ENCODE results near the gene ICAM4.

The ICAM4 gene

DNA sequence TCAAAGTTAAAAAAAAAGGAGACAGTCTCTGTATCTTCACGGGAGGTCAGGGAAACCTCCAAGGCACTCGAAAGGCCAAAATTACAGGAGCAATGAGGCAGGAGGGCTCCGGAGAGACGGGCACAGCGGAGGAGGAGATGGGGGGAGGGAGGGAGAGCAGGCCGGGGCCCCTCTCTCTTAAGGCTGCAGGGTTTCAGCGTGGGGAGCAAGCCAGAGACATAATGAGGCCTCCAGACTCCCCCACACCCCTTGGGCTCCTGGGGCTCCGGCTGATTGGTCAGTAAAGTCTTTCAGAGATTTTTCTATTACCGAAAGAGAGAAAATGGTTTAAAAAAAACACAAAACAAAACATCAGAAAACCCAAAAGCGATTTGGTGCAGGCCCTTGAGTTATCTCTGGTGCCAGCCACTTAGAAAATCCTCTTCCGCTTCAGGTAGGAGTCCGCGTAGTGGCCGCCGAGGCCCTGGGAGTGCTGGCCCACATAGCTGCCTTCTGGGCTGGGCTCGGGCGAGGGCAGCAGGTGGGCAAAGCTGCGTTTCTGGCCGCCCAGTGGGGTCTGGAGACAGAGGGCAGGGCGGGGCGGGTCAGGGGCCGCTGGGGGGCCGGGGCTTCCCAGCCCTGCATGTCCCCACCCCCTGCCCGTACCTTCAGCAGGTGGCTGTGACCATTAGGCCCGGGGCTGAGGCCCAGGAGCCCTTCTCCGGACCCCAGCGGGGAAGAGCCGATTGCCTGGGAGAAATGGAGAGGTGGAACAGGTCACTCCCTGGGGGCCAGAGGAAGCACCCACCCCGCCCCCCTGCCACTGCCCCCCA, 30.5 kb downstream of the ICAM4 start:
- no peak for DNase-seq (ENCODE audit: low read depth in 2 of 3, low spot score in 2 of 3)

DNA sequence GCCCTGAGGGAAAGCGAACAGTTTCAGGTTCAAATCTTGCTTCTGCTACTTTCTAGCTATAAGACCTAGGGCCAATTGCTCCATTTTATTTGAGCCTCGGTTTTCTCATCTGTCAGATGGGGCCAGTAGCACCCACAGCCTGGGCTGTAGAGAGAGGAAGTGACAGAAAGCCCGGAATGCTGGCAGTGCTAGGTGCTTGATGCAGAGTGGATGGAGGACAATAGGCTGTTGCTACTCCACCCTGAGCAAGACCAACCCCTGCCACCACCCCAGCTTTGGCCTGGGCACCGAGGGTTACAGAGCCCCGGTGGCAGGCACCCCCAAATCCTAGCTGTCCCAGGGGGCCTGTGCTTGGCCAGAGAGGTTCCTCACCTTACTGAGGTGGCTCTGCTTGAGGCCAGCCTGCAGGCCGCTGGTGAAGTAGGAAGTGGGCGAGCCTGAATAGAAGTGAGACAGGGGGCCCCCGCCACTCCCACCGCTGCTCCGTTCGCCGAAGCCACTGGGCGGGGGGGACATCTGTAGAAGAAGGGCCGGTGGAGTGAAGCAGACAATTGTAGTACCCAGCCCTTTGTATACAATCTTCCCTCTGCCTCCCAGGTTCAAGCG, 31.2 kb downstream of the ICAM4 start:
- DNase-seq (ENCODE audit: low read depth in 2 of 3, low spot score in 2 of 3) = no peak

DNA sequence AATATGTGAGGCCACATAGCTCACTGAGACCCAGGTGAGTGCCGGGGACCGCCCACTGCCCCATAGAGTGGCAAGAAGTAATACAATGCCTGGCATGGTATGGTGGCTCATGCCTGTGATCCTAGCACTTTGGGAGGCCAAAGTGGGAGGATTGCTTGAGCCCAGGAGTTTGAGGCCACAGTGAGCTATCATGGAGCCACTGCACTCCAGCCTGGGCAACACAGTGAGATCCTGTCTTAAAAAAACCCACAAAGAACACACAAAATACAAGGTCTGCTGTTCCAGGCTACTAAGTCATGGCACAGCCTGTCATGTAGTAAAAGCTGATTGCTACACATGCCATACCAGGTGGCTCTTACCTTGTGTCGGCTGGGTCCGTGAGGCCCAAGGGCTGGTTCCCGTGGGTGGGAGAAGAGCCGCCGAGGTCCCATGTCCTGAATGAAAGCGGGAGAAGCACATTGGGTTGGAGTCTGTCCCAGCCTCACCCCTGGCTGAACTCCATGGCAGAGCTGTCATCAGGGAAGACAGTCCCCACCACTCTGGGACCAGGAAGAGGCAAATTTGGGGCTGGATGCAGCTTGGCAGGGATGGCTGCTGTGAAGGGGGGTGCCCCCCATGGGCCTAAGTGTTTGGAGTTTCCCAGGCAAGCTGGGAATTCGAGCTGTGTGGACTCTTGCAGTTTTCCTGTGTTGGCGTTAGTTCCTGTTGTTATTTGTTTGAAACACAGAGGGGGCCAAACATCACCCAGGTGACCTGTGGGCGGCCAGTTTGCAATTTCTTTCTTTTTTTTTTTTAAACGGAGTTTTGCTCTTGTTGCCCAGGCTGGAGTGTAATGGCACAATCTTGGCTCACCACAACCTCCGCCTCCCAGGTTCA, 32.3 kb downstream of the ICAM4 start:
- no peak for DNase-seq (ENCODE audit: low read depth in 2 of 3, low spot score in 2 of 3)

DNA sequence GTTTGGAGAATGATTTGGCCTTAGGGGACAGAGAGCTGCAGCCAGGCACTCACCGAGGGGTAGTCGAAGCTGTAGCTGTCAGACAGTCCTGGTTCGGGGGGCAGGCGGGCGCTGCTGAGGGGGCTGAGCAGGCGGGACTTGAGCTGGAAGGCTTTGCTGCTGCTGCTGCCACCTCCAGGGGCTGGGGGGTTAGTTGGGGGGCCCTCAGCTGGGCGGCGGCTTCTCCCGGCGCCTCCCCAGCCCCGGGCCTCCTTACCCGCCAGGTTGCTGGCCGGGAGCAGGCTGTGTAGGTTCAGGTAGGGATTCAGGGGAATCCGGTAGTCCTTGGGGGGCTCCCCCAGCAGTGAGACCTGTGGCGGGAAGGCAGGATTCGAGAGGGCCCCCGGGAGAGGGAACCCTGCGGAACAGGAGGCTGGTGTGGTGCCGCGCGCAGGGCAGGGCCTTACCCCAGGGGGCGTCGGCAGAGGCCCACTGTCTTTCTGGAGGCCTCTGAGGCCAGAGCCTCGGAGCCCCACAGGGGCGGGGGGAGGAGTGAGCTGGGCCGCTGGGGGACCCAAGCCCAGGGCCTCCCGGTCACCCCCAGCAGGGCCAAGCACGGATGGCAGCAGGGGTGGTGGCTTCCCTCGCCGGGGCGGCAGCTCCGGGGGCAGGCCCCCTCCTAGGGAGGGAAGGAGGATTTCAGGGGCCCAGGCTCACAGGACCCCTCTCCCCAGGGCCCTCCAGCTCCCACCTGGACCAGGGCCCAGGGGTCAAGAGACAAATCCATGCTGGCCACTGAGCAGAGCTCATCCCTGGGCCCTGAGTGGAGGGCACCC, 34.1 kb downstream of the ICAM4 start:
- DNase-seq (ENCODE audit: low read depth in 2 of 3, low spot score in 2 of 3) = no peak

DNA sequence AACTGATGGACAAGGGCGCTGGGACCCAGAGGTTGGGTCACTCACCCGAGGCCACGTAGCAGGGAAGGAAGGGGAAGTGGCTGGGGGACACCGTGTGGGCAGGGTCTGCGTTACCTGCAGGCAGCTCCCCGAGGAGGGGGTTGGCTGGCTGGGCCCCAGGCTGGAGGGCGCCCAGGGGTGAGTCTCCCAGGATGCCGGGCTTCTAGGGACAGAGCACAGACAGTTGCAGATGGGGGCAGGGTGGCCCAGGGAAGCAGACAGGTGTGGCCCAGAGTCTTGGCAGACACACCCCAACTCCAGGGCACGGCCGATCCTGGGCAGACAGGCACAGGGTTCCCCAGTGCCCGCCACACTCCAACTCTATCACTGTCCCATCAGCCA, 34.7 kb downstream of the ICAM4 start:
- DNase-seq (ENCODE audit: low read depth in 2 of 3, low spot score in 2 of 3) = no peak

DNA sequence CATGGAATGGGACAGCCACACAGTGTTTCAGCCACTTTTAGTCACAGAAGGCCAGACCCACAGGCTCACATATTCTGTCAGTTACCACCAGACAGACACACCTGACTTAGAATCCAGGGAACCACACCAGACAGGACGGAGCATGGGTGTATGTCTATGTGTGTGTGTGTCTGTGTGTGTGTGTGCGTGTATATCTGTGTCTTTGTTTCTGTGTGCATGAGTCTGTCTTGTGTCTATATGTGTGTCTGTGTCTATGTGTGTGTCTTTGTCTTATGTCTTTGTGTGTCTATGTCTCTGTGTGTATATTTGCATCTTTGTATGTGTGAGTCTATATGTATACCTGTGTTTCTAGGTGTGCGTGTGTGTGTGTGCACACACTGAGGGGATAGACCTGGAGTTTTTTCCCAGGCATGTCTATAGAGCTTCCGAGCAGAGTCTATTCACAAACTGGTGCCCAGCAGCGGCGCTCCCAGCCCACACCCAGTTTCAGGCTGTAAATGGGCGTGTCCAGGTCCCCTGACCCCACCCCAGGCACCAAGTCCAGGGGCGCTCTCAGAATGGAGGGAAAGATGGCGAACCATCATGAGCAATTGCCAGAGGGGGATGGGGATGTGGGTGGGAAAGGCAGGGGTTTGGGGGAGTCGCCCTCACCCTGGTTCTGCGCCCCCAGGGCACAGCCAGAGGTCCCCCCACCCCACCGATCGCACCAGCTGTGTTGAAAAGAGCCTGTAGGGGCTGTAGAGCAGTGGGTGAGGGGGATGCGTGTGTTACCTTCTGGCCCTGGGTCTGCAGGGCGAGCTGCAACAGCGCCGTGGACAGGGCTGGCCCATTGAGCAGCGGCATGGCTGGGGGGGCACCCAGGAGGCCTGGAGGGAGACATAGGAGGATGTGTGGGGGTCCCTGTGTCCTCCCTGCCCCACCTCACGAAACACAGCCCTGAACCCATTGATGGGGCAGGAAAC, 35.4 kb downstream of the ICAM4 start:
- DNase-seq (ENCODE audit: low read depth in 2 of 3, low spot score in 2 of 3) = no peak

DNA sequence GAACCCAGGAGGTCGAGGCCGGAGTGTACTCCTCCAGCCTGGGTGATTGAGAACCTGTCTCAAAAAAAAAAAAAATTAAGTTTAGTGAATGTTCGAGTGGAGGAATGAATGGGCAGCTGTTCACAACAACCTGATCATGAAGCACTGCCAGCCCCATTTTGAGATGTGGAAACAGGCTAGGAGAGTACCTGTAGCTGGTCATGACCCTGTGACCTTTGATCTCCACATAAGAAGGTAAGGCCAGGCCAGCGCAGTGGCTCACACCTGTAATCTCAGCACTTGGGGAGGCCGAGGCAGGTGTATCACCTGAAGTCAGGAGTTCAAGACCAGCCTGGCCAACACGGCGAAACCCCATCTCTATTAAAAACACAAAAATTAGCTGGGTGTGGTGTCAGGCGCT, 39.0 kb downstream of the ICAM4 start:
- no peak for DNase-seq (ENCODE audit: low read depth in 2 of 3, low spot score in 2 of 3)

DNA sequence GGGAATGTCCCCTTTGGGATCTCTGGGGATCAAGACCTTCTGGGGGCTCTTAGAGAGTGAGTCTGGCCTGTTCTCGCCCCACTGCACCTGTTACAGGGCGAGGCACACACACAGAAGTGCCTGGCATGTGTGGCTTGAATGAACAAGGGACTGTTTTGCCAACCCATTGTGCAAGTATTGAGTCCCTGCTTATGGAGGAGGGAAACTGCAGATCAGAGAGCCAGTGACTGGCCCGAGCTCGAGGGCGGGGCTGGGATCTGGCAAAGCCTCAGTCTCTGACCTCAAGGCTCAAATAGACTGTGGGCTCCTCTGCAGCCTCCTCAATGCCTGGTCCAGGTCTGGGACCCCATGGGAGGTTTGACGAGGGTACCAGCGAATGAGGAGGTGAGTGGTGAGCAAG, 41.0 kb downstream of the ICAM4 start:
- DNase-seq (ENCODE audit: low read depth in 2 of 3, low spot score in 2 of 3) = no peak

DNA sequence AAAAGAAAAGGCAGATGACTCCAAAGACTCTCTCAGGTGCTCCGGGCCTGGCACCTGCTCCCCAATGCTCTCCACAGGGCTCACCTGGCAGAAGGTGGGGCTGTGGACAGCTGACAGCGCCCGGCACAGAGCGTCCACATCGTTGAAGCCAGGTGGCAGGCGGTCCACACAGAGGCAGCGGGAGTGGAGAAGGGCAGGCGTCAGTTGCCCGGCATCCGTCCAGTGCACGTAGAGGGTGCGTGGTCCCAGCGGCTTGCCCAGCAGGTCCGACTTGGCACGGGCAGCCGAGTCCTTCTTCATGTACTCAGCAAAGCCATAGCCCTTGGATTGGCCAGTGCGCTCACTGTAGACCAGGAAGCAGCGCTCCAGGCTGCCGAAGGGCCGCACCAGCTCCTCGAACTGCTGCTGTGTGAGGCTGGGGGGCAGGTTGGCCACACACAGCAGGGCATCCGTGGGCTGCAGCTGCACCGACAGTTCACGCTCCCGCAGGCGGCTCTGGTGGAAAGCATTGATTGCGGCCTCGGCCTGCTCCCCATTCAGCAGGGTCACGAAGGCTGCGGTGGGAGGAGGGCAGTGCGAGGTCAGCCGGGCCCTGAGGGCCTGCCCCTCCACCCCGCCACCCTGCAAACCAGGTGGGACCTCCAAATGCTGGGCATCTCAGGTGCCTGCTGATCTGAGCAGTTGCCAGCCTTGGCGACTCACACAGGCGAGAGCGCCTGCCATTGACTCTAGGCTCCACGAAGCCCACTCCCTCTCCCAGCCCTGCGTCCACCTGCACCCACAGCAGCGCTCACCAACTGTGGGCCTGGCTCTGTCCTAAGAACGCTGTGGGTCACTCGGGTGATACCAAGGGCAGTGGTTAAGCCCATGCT, 42.0 kb downstream of the ICAM4 start:
- DNase-seq (ENCODE audit: low read depth in 2 of 3, low spot score in 2 of 3) = no peak

DNA sequence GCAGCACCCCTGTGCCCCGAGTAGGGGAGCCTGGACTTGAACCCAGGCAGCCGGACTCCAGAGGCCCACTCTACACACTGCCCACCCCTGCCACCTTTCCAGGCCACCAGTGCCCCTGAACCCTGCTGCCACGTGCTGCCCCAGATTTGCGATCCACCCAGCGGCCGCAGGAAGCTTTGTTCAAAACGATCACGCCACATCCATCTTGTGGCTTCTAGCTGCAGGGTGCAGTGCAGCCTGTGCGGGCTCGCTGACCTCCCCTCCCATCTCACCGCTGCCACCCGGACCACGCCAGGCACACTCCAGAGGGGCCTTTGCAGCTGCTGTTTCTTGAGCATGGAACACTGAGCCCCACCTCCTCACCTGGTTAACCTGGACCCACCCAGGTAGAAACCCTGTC, 42.8 kb downstream of the ICAM4 start:
- DNase-seq (ENCODE audit: low read depth in 2 of 3, low spot score in 2 of 3) = no peak

DNA sequence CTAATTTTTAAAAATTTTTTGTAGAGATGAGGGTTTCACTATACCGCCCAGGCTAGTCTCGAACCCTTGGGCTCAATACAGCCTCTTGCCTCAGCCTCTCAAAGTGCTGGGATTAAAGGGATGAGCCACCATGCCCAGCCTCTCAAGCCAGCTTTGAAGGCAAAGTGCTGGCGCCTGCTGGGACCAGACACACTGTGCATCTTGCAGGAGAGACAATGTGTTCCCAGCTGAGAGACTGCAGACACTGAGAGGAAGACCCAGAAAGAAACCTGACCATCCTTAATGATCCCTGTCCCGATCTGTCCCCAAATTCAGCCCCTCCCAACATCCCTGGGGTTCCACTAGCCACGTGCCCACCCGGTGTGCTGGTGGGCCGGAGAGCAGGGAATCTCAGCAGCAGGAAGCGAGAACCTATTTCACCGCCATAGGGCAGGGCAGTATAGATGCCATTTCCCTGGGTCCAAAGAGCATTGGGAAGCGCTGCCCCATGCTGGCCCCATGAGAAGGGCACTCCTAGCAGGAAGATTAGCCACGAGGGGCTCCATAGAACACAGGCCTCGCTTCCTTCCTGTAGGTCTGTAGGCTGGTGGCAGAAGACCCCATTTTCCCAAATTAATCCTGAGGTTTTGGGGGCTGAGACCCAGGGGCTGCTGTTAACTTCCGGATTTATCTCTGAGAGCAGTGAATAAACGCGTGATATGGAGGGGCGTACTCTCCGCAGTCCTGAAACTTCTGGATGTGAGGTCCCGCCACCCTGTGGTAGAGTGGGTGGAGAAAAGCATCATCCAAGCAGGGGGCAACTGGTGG, 45.6 kb downstream of the ICAM4 start:
- DNase-seq (ENCODE audit: low read depth in 2 of 3, low spot score in 2 of 3) = no peak

DNA sequence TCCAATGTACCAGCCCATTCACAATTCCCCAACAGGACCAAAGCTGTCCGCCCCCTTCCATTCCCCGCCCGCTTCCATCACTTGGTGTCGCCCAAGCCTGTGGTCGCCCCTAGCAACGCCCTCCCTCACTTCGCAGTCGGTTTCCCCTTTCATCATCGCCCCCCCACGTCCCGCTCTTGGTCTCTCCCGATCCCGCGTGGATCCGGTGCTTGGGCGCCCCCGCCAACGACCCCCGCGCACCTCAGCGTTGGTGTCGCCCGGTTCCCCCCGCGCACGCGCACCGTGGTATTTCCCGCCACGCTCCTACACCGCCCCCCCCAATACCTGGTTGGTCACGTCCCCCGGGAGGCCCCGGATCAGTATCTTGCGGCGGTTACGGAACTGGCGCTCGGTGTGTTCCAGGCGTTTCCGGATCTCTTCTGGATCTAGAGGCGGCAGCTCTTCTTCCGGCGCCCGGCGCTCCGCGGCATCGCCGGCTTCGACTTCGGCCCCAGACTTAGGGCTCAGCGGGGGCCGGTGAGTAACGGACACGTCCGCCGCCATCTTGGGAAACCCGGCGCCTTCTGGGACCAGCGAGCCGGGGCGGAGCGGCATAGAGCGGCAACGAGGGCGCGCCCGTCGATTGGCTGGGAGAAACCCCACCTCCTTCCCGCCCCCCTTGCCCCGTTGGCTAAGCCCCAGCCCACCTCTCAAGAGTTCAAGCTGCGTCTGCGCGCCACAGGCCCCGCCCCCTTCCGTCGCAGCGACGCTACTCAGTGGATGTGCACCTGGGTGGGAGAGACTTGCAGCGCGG, 46.4 kb downstream of the ICAM4 start, which contains the start of gene RAVER1:
TSS of gene RAVER1 (minus strand) at position 565 of the 793 bp plus-strand sequence. CDS start at position 543, 22 bp downstream.
- peak; percentile 93 to 95 (median 94) for DNase-seq (ENCODE audit: low read depth in 2 of 3, low spot score in 2 of 3)

DNA sequence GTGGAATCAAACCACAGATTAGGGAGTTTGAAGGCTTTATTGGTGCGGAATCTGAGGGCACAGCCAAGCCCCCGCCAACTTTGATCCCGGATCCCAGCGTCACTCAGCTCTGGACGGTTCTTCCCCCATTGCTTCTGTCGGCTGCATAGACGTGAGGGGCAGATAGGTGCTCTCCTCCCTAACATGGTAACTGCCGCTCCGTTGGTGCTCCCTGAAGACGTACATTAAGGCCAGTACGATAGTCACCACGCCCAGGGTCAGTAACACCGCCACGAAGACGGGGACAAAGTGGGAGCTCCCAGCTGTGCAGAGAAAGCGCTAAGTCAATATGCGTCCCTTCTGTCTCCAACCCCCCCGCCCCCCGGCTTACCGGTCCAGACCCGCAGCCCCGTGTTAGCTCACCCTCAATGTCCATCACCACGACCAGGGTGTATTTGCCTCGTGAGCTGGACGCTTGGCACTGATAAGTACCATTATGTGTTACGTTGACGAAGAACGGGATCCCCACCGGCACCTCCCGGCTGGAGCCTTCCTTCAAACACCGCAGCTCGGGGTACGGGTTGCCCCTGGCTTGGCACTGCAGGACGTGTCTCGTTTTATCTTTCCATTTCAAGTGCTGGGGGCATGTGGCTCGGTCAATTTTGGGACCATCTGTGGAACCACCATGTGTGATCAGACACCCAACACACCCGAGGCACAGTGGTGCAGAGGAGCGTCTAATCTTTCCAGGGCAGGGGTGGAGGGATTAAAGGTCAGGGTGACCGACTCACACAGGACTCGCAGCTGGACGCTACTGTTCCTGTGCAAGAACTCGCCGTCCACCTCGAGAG, 47.2 kb downstream of the ICAM4 start:
- DNase-seq (ENCODE audit: low read depth in 2 of 3, low spot score in 2 of 3) = no peak

DNA sequence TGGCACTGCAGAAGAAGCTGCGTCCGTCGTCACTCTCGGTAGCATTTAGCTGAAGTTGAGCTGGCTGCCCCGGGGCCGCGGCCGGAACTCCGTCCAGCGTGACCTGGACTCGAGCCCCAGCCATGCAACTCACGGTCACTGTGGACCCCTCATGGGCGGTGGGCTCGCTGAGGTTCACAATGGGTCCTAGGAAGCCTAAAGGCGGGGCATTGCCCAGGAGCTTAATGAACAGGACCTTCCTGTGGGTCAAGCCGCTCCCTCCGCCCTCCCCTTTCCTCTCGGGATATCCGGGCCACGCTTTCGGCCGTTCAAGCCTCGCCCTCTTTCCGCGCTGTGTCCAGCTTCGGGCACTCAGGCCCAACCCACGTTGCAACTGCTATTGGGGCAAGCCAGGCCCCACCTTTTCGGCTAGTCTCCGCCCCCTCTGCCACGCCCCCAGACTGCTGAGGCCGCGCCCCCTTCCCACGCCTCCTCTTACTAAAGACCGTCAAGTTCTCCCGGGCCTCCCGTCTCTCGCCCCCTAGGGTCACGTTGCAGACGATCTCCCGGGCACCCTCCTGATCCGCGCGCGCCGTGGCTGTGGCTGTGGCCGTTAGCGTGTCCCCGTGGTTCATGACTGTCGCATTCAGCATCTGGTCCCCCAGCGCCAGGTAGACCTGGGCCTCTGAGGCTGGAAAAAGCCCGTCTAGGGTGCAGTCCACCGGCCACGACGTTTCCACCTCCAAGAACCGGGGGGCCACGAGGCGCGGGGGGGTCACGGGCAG, 48.0 kb downstream of the ICAM4 start:
- peak; percentile 38 to 62 (median 60) for DNase-seq (ENCODE audit: low read depth in 2 of 3, low spot score in 2 of 3)

DNA sequence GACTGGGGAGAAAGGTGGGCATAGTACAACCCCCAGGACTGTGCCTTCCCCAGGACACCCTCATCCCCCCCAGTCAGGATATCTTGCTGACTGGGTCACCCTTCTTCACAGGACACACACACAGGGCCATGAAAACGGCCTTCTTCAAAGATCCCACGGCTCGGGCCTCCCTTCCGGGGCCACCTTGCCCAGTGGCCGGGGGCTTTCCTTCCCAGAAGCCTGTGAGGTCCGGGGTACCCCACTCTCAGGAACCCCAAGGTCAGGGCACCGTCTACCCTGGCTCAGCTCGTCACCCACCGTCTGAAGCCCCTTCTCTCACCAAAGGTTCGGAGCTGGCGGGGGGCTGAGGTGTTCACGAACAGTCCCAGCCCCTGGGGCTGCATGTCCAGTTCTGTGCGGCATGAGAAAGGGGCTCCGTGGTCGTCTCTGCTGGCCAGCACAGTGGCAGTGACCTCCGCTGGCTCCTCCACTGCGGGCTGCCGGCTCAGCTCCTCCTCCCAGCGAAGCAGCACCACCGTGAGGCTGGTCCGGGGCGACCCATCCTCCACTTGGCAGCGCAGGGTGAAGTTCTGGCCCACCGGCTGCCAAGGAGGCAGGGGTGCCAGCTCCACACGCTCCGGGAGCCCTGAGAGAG, 48.7 kb downstream of the ICAM4 start:
- no peak for DNase-seq (ENCODE audit: low read depth in 2 of 3, low spot score in 2 of 3)

All from activated CD8-positive, alpha-beta memory T cell treated with anti-CD3 and anti-CD28 coated beads for 48 hours (primary cell).